ENCODE data around the gene IRAK1BP1.

DNA sequence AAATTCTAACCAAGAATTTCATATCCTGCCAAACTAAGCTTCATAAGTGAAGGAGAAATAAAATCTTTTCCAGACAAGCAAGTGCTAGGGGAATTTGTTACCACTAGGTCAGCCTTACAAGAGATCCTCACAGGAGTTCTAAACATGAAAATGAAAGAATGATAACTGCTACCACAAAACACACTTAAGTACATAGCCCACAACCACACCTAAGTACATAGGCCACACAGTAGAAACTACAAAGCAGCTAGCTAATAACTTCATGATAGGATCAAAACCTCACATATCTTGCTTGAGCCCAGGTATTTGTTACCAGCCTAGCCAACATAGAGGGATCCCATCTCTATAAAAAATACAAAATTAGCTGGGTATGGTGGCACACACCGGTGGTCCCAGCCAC, 50.4 kb downstream of the IRAK1BP1 start:
- TF ChIP-seq POLR2AphosphoS5 (IDR thresholded peaks at IDR 0.05) (no peak), POLR2A (IDR thresholded peaks at IDR 0.05) (no peak), EP300 (IDR thresholded peaks at IDR 0.05; ENCODE audit: low read depth) (no peak)
- TF ChIP-seq, protein P1, sequence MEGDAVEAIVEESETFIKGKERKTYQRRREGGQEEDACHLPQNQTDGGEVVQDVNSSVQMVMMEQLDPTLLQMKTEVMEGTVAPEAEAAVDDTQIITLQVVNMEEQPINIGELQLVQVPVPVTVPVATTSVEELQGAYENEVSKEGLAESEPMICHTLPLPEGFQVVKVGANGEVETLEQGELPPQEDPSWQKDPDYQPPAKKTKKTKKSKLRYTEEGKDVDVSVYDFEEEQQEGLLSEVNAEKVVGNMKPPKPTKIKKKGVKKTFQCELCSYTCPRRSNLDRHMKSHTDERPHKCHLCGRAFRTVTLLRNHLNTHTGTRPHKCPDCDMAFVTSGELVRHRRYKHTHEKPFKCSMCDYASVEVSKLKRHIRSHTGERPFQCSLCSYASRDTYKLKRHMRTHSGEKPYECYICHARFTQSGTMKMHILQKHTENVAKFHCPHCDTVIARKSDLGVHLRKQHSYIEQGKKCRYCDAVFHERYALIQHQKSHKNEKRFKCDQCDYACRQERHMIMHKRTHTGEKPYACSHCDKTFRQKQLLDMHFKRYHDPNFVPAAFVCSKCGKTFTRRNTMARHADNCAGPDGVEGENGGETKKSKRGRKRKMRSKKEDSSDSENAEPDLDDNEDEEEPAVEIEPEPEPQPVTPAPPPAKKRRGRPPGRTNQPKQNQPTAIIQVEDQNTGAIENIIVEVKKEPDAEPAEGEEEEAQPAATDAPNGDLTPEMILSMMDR (IDR thresholded peaks at IDR 0.05), result no peak

All from transverse colon (tissue), 4 donors.